ENCODE results near the gene SEMA5A.

GRCh38 chr5:9282211-9282610 is 263.7 kb downstream of the SEMA5A start:
- TF ChIP-seq CTCF (IDR thresholded peaks at IDR 0.05) = no peak
- no peak for TF ChIP-seq POLR2A (IDR thresholded peaks at IDR 0.05)
